Stimulated activated CD4-positive, alpha-beta T cell treated with anti-CD3 and anti-CD28 coated beads, Interleukin-15, amount 100 ng/mL, for 24 hours (primary cell): Measurements from ENCODE around the gene FBH1.
"Not testable (repeated sequence)": the region's sequence is repeated elsewhere in the genome, so short reads cannot be mapped to it uniquely, and the experiment has no call there.

Experiments used
- DNase-seq: peaks from one replicate; pipeline ENCODE4 v3.0.0-alpha.2; 2020

The FBH1 gene

GRCh38 chr10:5905854-5906507, 15.9 kb downstream of the FBH1 start:
- DNase-seq = no peak

GRCh38 chr10:5906651-5907050, 16.6 kb downstream of the FBH1 start:
- DNase-seq = no peak

GRCh38 chr10:5908676-5909075, 18.6 kb downstream of the FBH1 start:
- DNase-seq = not testable (repeated sequence)

- no peak for DNase-seq
Measured at GRCh38 chr10:5910323-5911100, 20.5 kb downstream of the FBH1 start.

GRCh38 chr10:5911670-5912069, 21.6 kb downstream of the FBH1 start:
- DNase-seq = no peak

- no peak for DNase-seq
Measured at GRCh38 chr10:5913736-5914135, 23.7 kb downstream of the FBH1 start.

GRCh38 chr10:5915451-5915850, 25.4 kb downstream of the FBH1 start:
- DNase-seq = no peak

- DNase-seq = no peak
Measured at GRCh38 chr10:5917305-5917704, 27.3 kb downstream of the FBH1 start.

- no peak for DNase-seq
Measured at GRCh38 chr10:5918763-5919162, 28.7 kb downstream of the FBH1 start.

- DNase-seq = no peak
Measured at GRCh38 chr10:5919568-5919967, 29.5 kb downstream of the FBH1 start.

GRCh38 chr10:5921746-5922145, 31.7 kb downstream of the FBH1 start:
- no peak for DNase-seq

GRCh38 chr10:5924889-5925288, 34.8 kb downstream of the FBH1 start:
- DNase-seq = no peak

GRCh38 chr10:5927306-5927705, 37.3 kb downstream of the FBH1 start:
- DNase-seq = no peak

GRCh38 chr10:5929442-5929841, 39.4 kb downstream of the FBH1 start:
- DNase-seq = no peak

GRCh38 chr10:5930272-5930671, 40.2 kb downstream of the FBH1 start:
- no peak for DNase-seq

GRCh38 chr10:5932345-5932744, 42.3 kb downstream of the FBH1 start:
- no peak for DNase-seq

GRCh38 chr10:5933909-5934546, 44.0 kb downstream of the FBH1 start:
- no peak for DNase-seq

GRCh38 chr10:5935628-5936027, 45.6 kb downstream of the FBH1 start:
- DNase-seq = no peak

GRCh38 chr10:5937016-5937415, 47.0 kb downstream of the FBH1 start:
- DNase-seq = no peak

- no peak for DNase-seq
Measured at GRCh38 chr10:5938291-5938690, 48.2 kb downstream of the FBH1 start.

- no peak for DNase-seq
Measured at GRCh38 chr10:5940807-5941218, 50.8 kb downstream of the FBH1 start.

- DNase-seq = no peak
Measured at GRCh38 chr10:5941579-5941978, 51.5 kb downstream of the FBH1 start.

- DNase-seq = no peak
Measured at GRCh38 chr10:5942001-5942400, 52.0 kb downstream of the FBH1 start.

- DNase-seq = no peak
Measured at GRCh38 chr10:5942474-5942873, 52.4 kb downstream of the FBH1 start.
